ENCODE data around the gene SEPTIN11. TPM values are rescaled to one million over a fixed set of nuclear protein-coding genes. Genes with fewer than 3 reads are reported as not detected.

Gene SEPTIN11
- total RNA-seq, 1 donor: 473 TPM

- no peaks in the 10 kb centered on the region for H4K20me1 ChIP-seq (ENCODE audit: insufficient read depth, low read length)
- H3K4me3 ChIP-seq (ENCODE audit: insufficient read depth, low read length): no peak overlapping the region
- DNase-seq (ENCODE audit: insufficient read length, low spot score, missing footprints): no peak
- no peaks in the 10 kb centered on the region for H3K27me3 ChIP-seq (ENCODE audit: insufficient read depth, low read length)
- TF ChIP-seq, protein P1, sequence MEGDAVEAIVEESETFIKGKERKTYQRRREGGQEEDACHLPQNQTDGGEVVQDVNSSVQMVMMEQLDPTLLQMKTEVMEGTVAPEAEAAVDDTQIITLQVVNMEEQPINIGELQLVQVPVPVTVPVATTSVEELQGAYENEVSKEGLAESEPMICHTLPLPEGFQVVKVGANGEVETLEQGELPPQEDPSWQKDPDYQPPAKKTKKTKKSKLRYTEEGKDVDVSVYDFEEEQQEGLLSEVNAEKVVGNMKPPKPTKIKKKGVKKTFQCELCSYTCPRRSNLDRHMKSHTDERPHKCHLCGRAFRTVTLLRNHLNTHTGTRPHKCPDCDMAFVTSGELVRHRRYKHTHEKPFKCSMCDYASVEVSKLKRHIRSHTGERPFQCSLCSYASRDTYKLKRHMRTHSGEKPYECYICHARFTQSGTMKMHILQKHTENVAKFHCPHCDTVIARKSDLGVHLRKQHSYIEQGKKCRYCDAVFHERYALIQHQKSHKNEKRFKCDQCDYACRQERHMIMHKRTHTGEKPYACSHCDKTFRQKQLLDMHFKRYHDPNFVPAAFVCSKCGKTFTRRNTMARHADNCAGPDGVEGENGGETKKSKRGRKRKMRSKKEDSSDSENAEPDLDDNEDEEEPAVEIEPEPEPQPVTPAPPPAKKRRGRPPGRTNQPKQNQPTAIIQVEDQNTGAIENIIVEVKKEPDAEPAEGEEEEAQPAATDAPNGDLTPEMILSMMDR (IDR thresholded peaks at IDR 0.05; ENCODE audit: extremely low read depth, low read depth, low read length): no peak
- peaks cover 8% of the 10 kb centered on the region for H3K4me1 ChIP-seq (ENCODE audit: insufficient read depth, low read length)
- no peaks in the 10 kb centered on the region for H3K36me3 ChIP-seq (ENCODE audit: insufficient read depth, low read length)
- H3K79me2 ChIP-seq (ENCODE audit: insufficient read depth, low read length): no peaks in the 10 kb centered on the region
- H3K9me3 ChIP-seq (ENCODE audit: low read depth, low read length): no peaks in the 10 kb centered on the region
- no peak overlapping the region for H3K27ac ChIP-seq (ENCODE audit: low read depth, low read length)
- H2AFZ ChIP-seq (ENCODE audit: low read length): no peak overlapping the region
- no peak overlapping the region for H3K4me2 ChIP-seq (ENCODE audit: insufficient read depth, low read length)
Observed at GRCh38 chr4:76909711-76910110, 39.8 kb upstream of the SEPTIN11 start.

DNA sequence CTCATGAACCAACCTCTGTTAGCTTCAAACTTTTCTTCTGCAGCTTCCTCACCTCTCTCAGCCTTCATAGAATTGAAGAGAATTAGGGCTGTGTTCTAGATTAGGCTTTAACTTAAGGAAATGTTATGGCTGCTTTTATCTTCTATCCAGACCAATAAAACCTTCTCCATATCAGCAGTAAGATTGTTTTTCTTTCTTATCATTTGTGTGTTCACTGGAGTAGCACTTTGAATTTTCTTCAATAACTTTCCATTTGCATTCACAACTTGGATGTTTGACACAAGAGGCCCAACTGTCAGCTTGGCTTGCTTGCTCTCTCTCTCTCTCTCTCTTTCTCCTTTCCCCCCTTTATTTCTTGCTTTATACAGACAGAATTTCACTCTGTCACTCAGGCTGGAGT, 28.8 kb upstream of the SEPTIN11 start:
- no peaks in the 10 kb centered on the region for H3K4me1 ChIP-seq (ENCODE audit: insufficient read depth, low read length)
- H3K4me3 ChIP-seq (ENCODE audit: insufficient read depth, low read length): no peak overlapping the region
- DNase-seq (ENCODE audit: insufficient read length, low spot score, missing footprints): no peak
- H2AFZ ChIP-seq (ENCODE audit: low read length): no peak overlapping the region
- H3K36me3 ChIP-seq (ENCODE audit: insufficient read depth, low read length): no peaks in the 10 kb centered on the region
- no peak overlapping the region for H3K27ac ChIP-seq (ENCODE audit: low read depth, low read length)
- H4K20me1 ChIP-seq (ENCODE audit: insufficient read depth, low read length): no peaks in the 10 kb centered on the region
- H3K9me3 ChIP-seq (ENCODE audit: low read depth, low read length): no peaks in the 10 kb centered on the region
- TF ChIP-seq, protein P1 (IDR thresholded peaks at IDR 0.05; ENCODE audit: extremely low read depth, low read depth, low read length): no peak
- no peak overlapping the region for H3K4me2 ChIP-seq (ENCODE audit: insufficient read depth, low read length)
- H3K27me3 ChIP-seq (ENCODE audit: insufficient read depth, low read length): no peaks in the 10 kb centered on the region
- H3K79me2 ChIP-seq (ENCODE audit: insufficient read depth, low read length): no peaks in the 10 kb centered on the region

DNA sequence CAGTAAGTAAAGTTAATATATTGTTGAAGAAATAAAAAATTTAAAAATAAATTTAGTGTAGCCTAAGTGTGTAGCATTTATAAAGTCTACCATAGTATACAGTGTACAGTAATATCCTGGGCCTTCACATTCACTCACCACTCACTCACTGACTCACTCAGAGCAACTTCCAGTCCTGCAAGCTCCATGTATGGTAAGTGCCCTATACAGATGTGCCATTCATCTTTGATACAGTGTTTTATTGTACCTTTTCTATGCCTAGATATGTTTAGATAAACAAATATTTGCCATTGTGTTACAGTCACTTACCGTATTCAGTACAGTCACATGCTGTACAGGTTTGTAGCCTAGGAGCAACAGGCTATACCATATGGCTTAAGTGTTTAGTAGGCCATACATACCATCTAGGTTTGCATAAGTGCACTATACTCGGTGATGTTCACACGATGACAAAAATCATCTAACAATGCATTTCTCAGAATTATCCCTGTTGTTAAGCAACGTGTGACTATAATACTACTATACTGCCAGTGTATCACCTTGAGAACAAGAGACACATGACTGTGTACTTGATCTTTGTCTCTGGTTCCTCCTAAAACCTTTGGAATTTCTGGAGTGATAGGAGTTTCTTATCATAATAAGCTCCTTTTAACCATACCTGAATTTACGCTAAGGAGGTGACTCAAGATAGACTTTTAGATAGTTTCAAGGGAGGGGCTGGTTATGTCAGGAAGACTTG, 25.8 kb upstream of the SEPTIN11 start:
- Histone ChIP-seq H3K9me3 (ENCODE audit: low read depth, low read length) (no peaks in the 10 kb centered on the region), H2AFZ (ENCODE audit: low read length) (no peak overlapping the region), H3K4me3 (ENCODE audit: insufficient read depth, low read length) (no peak overlapping the region), H3K4me2 (ENCODE audit: insufficient read depth, low read length) (no peak overlapping the region), H3K27ac (ENCODE audit: low read depth, low read length) (no peak overlapping the region), H3K79me2 (ENCODE audit: insufficient read depth, low read length) (no peaks in the 10 kb centered on the region), H3K27me3 (ENCODE audit: insufficient read depth, low read length) (no peaks in the 10 kb centered on the region), H3K4me1 (ENCODE audit: insufficient read depth, low read length) (no peaks in the 10 kb centered on the region), H4K20me1 (ENCODE audit: insufficient read depth, low read length) (no peaks in the 10 kb centered on the region), H3K36me3 (ENCODE audit: insufficient read depth, low read length) (no peaks in the 10 kb centered on the region)
- TF ChIP-seq, protein P1 (IDR thresholded peaks at IDR 0.05; ENCODE audit: extremely low read depth, low read depth, low read length): no peak
- DNase-seq (ENCODE audit: insufficient read length, low spot score, missing footprints): no peak

DNA sequence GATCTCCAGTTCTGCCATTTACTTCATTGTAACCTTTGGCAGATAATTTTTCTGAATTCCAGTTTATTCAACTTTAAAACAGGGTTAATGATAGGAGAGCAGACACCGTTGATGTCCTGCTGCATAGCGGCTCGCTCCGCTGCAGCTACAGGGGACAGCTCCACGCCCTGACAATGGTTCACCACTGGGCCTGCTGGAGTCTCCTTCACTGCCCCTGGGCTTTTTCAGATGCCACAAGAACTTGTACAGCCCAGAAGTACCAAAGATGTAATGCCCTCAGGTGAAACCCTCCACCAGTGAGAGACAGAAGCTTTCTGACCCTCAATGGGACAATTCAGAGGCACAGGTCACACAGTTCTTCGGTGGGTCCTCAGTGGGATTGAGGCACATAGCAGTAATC, 22.7 kb upstream of the SEPTIN11 start:
- no peak overlapping the region for H3K4me3 ChIP-seq (ENCODE audit: insufficient read depth, low read length)
- H4K20me1 ChIP-seq (ENCODE audit: insufficient read depth, low read length): no peaks in the 10 kb centered on the region
- H2AFZ ChIP-seq (ENCODE audit: low read length): no peak overlapping the region
- no peaks in the 10 kb centered on the region for H3K4me1 ChIP-seq (ENCODE audit: insufficient read depth, low read length)
- H3K27ac ChIP-seq (ENCODE audit: low read depth, low read length): no peak overlapping the region
- no peaks in the 10 kb centered on the region for H3K36me3 ChIP-seq (ENCODE audit: insufficient read depth, low read length)
- H3K4me2 ChIP-seq (ENCODE audit: insufficient read depth, low read length): no peak overlapping the region
- H3K79me2 ChIP-seq (ENCODE audit: insufficient read depth, low read length): no peaks in the 10 kb centered on the region
- no peaks in the 10 kb centered on the region for H3K27me3 ChIP-seq (ENCODE audit: insufficient read depth, low read length)
- DNase-seq (ENCODE audit: insufficient read length, low spot score, missing footprints): no peak
- TF ChIP-seq, protein P1 (IDR thresholded peaks at IDR 0.05; ENCODE audit: extremely low read depth, low read depth, low read length): no peak
- H3K9me3 ChIP-seq (ENCODE audit: low read depth, low read length): no peaks in the 10 kb centered on the region

All from osteoblast (primary cell).